Astrocyte of the spinal cord (primary cell): ENCODE results near the gene CLN6.

Experiments
- DNase-seq: peaks from one replicate; pipeline ENCODE4 v3.0.0; 2011; ENCODE audit warnings: low read depth, low spot score
- H3K4me3 ChIP-seq: 2 replicates; pipeline ENCODE4 v1.5.1; 2011; ENCODE audit warnings: low read depth, mild to moderate bottlenecking, low read length, moderate library complexity
- CTCF ChIP-seq: IDR thresholded peaks from 2 replicates; pipeline ENCODE4 v1.5.1; 2012; ENCODE audit warnings: low read depth, mild to moderate bottlenecking, low read length, inconsistent platforms
- in situ Hi-C: cut with HindIII; loops from 2 replicates; pipeline ENCODE4 v1.10.0; 2017; ENCODE audit warnings: low sequenced_read_pairs

CLN6 gene

GRCh38 chr15:68209272-68209671 is 20.3 kb downstream of the CLN6 start:
- H3K4me3 ChIP-seq, result no peak overlapping the region
- TF ChIP-seq CTCF, result no peak
- in situ Hi-C loops, result no loop called here
- DNase-seq, result no peak

- in situ Hi-C loops, result no loop called here
- H3K4me3 ChIP-seq, result no peak overlapping the region
- DNase-seq, result no peak
- no peak for TF ChIP-seq CTCF
These were observed 20.8 kb downstream of the CLN6 start for GRCh38 chr15:68208636-68209240.

- no peak for TF ChIP-seq CTCF
- H3K4me3 ChIP-seq, result no peak overlapping the region
- no peak for DNase-seq
- in situ Hi-C loops, result no loop called here
These were observed 21.4 kb downstream of the CLN6 start for GRCh38 chr15:68208136-68208535.

GRCh38 chr15:68207176-68207935 is 22.2 kb downstream of the CLN6 start:
- in situ Hi-C loops, result no loop called here
- no peak overlapping the region for H3K4me3 ChIP-seq
- no peak for TF ChIP-seq CTCF
- no peak for DNase-seq

- in situ Hi-C loops, result no loop called here
- TF ChIP-seq CTCF, result no peak
- DNase-seq, result no peak
- no peak overlapping the region for H3K4me3 ChIP-seq
These were observed 22.8 kb downstream of the CLN6 start for GRCh38 chr15:68206711-68207151.

- H3K4me3 ChIP-seq, result no peak overlapping the region
- no peak for TF ChIP-seq CTCF
- no peak for DNase-seq
- in situ Hi-C loops, result no loop called here
These were observed 23.5 kb downstream of the CLN6 start for GRCh38 chr15:68205954-68206539.
